NCI-H82 treated with DMSO at 0.1 percent for 48 hours (cell line): ENCODE data around the gene NADSYN1.

ENCODE experiments used
- DNase-seq: peaks from one replicate; lab custom pipeline; 2025; ENCODE audit not compliant: unreplicated experiment; lab: John Stamatoyannopoulos, UW

NADSYN1 gene

DNA sequence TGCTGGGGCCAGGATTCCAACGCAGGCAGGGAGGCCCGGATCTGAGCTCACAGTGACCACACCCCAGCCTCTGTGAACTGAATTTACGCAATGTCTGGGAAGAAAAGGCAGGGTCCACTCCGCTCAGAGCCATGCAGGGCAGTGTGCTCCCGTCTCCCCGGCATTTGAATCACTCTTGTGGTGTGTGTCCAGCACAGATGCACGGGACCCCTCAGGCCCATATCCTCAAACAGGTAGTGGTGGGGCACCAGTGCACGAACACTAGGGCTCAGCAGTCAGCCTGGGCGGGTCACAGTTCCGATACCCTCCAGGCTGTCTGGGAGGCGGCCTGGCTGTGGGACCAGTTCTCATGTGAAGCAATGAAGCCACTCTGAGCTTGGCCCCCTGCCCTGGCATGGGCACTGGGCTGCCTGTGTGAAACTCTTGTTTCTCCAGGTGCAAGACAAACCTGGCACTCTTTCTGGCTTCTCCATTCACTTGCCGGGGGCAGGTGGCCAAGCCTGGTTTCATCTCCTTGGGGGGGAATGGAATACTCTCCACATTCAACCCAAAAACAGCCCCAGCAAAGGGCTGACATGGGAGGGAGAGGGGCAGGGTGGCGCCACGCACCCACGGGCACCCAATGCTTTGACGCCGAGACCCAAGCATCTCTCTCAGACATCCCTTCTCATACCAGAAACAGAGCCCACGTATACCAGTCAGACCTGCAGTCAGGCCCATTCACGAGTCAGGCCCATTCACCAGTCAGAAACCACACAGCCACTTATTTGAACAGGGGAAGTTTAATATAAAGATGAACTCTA, 19.2 kb upstream of the NADSYN1 start:
- no peak for DNase-seq

DNA sequence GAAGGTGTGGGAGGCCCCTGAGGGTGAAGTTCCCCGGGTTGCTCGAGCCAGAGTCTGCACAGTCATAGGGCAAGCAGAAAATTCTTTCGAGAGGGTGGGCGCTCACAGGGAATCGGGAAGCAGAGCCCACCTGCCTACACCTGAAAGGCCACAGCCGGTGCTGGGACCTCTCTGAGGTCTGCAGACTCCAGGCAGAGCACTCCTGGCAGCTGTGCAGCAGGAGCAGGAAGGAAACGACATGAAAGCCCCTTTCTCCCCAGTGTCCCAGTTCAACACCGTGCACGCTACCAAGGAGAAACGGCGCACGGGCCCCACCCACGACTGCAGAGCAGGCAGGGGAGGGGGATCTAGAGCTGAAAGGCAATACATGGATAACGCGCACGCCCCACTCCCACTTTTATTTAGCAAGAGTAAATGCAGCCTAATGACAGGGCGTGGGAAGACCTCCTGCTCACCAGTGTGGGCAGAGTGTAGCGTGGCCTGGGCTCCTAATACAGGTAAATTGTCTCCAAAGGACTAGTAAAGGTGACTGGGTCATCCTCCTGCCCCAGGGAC, 18.4 kb upstream of the NADSYN1 start:
- no peak for DNase-seq

DNA sequence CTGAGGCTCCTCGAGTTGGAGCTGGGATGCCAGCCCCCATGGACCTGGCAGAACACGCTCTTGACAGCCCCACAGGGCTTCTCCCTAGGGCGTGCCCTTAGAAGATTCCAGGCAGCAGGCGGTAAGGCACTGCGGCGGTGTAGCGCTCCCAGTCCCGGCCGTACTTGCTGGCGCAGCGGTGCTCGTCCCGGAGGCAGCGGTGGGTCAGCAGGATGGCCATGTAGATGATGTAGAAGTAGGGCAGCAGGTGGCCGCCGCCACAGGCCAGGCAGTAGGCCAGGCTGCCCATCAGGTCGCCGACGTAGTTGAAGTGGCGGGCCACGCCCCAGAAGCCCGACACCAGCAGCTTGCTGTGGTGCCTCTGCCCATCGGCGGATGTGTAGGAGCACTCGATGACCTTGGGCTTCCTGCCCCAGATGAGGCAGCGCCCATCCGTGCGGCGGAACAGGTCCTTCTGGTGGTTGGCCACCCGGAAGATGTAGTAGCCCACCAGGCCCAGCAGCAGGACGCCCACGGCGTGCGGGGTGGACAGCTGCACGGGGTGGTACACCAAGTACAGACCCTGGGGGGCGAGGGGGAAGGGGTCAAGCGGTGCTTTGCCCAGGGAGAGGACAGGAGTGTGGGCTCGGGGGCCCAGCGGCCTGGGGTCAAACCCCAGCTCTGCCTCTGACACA, 17.6 kb upstream of the NADSYN1 start:
- DNase-seq: no peak

DNA sequence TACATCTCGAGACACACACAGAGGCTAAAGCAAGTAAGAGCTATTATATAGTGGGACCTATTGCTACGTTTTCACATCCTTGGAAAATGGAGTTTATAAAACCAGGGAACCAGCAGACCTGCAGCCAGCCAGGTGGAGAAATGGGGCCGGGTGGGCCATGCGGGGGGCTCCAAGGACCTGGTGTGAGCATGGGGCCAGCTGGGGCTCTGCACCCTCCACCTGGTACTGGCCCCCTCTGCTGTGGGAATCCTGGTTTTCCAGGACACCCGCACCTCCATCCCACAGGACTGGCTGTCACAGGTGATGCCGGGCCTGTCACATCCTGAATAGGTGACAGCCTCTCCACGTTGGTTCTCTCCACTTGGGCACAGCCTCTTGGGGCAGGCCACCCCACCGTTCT, 16.1 kb upstream of the NADSYN1 start:
- no peak for DNase-seq

DNA sequence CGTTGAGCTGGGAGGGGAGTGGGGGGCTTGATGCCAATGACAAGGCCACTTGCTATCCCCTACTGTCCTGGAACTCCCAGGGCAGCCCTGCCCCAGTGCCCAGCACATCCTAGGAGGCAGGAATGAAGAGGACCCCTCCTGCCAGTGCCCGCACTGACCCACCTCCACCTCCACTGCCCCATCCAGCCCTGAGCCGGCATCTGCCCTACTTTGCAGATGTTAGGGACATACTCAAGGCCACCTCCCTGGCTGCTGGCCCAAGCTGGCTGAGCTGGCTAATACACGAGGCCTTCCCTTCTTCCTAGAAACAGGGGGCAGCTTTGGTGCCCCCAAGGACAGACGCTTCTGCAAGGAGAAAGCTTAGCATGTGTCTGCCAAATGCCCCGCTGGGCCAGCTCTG, 15.6 kb upstream of the NADSYN1 start:
- DNase-seq: no peak

DNA sequence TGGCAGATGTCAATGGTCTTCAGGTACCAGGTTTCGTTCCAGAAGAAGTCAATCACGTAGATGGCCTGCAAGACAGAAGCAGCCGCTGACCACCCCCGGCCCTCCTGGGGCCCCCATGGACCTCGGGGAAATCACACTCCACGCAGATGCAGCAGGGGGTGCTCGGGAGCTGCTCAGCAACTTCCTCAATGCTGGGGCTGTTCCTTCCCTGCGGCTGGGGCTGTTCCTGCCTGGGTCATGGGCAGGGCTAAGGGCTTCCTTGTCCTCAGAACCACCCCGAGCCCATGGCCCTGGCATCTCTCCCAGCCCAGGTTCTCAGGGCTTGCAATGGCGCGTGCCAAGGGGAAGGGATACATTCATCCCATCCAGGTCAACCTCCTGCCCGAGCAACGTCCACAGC, 15.1 kb upstream of the NADSYN1 start:
- DNase-seq: no peak

DNA sequence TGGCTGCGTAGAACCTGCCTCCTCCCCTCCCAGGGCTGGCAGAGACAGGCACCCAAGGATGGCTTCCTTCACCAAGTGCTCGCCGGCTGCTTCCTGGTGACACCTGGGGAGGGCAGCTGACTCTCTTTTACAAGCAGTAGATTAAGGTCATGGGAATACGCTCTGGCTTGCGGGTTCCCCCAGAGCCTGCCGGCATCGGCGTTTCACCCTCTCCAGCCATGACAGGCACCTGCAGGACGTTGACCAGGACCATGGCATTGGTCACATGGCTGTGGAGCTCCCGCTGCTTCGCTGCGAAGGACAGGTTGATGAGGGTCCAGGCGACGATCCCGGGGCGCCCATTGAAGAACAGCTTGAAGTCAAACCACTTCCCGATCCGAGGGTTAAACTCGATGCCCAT, 14.4 kb upstream of the NADSYN1 start:
- no peak for DNase-seq

DNA sequence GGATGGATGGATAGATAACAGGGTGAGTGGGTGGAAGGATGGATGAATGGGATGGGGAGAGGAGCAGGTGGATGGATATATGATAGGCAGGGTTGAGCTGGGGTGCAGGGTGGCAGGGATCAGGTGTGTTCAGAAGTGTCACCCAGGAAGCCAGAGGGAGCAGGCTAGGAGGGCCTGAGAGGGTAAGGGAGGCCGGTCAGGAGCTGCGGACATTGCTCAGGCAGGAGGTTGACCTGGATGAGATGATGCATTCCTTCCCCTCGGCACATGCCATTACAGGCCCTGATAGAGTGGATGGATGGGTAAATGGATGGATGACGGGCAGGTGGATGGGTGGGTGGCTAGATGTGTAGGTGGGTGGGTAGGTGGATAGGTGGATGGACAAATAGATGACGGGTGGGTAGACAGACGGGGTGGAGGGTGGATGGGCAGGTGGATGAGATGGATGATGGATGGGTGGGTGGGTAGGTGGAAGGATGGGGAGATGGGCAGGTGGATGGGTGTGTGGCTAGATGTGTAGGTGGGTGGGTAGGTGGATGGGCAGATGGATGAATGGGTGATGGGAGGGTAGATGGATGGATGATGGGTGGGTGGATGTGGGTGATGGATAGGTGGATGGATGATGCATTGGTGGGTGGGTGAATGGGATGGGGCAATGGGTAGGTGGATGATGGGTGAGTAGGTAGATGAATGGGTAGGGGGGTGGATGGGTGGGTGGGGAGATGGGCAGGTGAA, 12.8 kb upstream of the NADSYN1 start:
- DNase-seq: no peak

DNA sequence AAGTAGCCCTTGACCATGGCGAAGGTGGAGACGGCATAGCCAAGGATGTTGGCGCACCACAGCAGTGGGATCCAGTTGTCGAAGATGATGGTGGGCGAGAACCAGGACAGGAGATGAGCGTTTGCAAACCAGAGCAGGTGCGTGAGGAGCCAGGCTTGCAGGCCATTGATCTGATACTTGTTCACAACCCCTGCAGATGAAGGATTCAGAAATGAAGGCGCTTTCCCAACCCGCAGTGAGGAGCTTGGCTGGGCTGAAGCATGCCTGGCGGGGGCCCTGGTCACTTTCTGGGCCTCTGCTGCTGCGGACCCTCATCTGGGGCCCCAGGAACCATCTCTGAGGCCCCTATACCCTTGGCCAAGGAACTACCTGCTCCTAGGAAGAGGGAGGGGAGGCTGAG, 11.8 kb upstream of the NADSYN1 start:
- no peak for DNase-seq

DNA sequence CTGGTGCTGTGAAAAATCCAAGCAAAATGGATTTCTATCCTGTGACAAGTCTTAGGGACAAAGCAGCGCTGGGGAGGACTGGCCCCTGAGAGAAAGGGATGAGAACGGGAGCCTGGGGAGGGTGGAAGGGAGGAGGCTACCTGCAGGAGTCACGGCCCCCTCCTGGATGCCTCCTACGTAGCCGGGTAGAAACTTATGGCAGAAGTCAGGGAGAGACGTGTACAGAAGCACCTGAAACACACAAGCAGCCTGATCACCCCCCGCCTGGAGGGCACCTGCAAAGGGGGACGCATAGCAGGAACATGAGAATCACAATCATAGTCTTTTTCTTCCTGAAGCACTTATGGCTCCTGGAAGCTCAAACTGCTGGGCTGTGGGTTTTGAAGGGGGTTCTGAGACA, 10.9 kb upstream of the NADSYN1 start:
- no peak for DNase-seq

DNA sequence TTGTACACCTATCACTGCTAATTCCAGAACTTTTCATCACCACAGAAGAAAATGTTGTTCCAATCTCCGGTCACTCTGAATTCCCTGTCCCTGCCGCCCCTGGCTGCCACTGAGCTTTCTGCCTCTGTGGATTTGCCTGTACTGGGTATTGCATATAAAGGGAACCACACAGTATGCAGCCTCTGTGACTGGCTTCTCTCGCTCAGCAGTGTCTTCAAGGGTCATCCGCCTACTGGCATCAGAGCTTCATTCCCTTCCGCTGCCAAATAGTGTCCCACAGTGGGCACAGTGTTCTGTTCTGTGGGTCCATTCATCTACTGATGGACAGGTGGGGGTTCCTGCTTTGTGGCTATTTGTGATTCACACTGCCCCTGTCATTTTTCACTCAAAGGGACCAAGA, 10.1 kb upstream of the NADSYN1 start:
- no peak for DNase-seq

DNA sequence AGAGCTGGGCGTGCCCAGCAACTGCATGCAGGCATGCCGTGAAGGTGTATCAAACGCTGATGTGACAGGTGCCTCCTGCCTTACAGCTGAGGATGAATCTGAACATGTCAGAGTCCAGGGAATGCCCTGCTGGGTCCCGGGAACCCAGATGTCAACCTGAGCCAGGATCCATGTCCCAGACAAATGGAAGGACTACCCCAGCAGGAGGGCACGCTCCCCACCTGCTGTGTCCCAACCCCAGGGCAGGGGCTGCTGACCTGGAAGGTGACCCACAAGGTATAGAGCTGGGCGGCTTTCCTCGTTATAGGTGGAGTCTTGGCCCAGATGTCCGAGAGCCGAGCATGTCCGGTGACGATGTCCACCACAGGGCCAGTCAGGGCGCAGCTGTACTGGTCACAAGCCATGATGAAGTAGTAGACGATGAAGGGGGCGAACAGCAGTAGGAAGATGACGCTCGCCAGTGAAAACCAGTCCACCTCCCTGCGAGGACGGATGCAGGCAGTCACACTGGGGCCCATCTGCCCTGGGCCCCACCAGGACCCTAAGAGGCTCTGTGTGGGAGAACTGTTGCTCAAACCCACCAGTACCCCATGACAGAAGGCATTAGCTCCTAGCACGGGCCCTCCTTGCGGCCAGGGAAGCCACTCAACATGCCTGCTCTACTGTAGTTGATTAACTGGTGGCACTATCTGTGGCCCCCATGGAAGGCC, 9.1 kb upstream of the NADSYN1 start:
- DNase-seq: no peak

DNA sequence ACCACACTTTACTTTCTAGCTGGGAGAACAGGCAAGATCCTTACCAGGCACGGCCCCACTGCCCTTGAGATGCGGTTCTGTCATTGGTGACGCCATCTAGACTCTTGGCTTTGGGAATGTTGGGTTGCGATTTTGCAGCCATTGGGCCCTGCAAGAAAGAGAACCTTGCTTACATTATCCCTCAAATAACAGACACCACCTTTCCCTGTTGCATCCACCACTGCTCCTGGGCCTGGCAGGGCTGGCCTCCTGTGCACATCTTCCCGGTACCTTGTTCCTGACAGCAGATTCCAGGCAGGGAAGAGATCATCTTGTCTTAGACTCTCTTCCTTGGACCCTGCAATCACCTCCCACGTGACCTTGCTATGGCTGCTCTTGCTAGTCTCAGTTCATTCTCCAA, 8.2 kb upstream of the NADSYN1 start:
- DNase-seq: no peak

DNA sequence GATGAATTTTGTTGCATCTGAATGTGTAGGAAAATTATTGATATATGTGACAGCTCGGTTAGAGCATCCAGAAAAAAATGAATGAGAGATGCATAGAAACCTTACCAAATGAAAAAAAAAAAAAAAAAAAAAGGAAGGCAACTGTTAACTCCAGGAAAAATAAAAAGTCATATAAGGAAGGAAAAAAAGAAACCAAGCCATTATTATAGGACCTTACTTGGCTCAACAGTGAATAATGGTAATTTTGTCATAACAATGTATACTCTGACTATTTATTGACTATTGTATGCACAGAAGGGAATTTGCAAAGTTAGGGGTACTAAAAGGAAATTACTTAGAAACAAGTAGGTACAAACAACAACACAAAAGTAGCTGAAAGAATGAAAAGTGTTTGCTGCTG, 6.9 kb upstream of the NADSYN1 start:
- no peak for DNase-seq

DNA sequence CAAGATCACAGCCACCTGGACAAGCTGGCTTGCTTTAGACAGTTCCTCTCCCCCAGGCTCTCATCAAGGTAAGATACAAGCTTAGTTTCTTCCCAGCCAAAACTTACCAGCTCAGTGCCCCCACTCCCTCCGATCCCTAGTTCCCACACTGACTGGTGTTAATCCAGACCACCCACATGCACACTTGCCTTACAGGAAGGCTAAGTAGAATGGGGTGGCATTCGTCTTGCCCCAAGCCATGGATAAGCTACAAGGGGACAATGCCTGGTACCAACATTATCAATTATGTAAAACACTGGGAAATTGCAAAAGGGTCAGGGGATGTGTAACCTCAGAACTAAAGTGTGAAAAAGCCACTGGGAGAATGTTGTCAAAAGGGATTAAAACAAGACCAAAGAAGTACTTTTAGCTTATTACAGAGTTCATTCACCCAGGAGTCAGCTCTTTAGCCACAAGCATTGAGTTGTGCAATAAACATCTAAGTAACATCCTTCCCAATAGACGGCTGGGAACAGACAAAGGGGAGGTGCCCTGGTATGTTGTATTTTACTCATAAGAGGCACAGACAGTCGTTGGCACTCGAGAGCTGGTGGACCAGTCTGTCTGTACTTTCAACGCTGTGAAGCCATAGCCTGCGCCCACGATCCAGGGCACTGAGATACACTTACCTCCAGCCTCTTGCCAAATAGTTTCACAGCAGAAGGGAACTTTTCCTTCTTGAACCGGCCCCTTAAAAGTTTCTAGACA, 5.9 kb upstream of the NADSYN1 start:
- DNase-seq: no peak

DNA sequence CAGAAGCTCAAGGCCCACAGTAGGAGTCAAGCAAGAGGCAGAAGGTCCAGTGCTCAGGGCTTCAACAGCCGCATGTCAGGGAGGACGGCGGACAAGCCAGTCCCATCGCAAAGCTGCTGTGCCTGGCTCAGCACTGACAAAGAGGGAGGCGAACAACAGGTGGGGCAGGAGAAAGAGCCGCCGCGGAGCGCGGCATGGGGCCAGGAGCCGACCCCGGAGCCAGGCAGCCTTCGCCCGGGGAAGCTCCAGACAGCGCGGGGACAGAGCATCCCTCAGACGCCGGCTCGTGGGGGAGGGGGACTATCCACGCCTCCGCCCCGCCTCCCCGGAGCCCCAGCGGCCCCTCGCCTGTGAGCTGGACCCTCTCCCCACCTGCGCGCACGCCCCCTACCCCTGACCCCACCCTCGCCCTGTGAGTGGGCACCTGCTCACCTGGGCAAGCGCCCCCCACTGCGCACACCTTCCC, 5.2 kb upstream of the NADSYN1 start:
- no peak for DNase-seq

DNA sequence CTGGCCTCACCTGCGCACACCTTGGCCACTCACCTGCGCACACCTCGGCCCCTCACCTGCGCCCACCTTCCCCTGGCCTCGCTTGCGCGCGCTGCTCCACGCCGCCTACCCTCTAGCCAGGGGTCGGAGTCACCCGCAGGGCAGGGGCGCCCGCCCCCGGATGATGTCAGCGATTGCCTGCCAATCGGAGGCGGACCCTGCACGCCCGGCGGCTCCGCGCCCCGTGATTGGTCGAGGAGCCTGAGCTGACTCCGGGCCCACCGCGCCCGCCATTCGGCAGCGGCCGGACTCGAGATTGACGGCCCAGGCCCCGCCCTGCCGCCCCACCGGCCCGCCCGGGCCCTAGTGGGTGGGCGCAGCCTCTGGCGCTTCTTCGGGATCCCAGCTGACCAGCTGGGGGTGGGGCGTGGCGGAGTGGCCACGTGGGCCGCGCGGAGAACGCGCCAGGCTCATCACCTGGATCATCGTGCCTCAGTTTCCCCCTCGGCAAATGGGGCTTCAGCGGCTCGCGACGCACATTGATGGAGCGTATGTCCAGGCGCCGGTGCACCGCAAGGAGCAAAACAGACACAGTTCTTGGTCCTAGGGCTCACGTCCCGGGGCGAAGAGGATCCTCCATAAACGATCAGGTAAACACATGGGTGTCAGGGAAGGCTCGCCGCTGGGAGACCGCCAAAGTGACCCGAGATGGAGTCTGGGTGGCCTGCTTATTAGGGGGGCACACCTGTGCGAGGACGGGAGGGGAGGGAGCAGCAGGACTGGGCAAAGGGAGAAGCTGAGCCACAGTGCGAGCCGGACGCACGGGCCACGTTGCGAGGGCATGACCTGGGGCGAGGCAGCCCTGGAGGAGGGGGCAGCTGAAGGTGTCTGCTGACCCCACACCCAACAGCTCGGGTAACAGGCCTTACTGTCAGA, 4.5 kb upstream of the NADSYN1 start, which contains the start of gene DHCR7:
Gene DHCR7 (minus strand): TSS at position 137 of the 915 bp plus-strand sequence. CDS start 3,441 bp downstream, outside the sequence.
- DNase-seq: peak; percentile 71

DNA sequence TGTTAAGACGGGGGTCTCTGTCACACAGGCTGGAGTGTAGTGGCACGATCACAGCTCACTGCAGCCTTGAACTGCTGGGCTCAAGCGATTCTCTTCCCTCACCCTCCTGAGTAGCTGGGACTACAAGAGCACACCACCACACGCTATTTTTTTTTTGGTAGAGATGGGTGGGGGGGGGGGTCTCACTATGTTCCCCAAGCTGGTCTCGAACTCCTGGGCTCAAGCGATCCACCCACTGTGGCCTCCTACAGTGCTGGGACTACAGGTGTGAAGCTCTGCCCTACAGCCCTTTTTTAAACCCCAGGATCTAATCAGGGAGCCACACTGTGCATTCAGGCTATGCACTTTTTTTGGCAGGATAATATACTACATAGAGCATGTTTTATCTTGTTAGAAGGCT, 3.4 kb upstream of the NADSYN1 start:
- DNase-seq: no peak

DNA sequence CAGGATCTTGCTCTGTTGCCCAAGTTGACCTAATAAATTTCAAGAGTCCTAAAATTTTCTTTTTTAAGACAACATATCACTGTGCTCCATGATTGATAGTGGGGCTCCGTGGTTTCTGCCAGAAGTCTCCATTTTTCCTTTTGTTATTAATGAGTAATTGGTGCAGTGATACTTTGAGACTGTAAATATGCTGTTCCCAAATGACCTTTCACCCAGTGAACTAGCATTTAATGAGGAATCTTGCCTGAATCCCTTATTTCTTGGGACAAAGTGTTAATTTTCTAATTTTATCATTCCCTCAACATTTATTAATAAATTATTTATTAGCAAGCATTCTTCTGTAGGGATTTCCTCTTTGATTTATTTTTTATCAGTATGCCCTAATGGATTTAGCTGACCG, 2.5 kb upstream of the NADSYN1 start:
- DNase-seq: no peak
